GM12872 (cell line): ENCODE results near the gene PRC1.

Experiments used
- CTCF ChIP-seq: IDR thresholded peaks from 3 replicates; pipeline ENCODE4 v1.5.1; 2011; ENCODE audit warnings: low read depth, mild to moderate bottlenecking, low read length, moderate library complexity; ENCODE audit not compliant: insufficient read depth

Gene PRC1

GRCh38 chr15:90936823-90937222, 57.5 kb downstream of the PRC1 start:
- no peak for TF ChIP-seq CTCF

GRCh38 chr15:90934949-90935751, 59.2 kb downstream of the PRC1 start, which contains the start of gene UNC45A:
TSS of gene UNC45A (plus strand) at chr15:90935285. CDS start at chr15:90935325, 40 bp downstream.
- TF ChIP-seq CTCF, result 0 out of 3 replicates have a peak, but pooled peaks have one; percentile 5

- TF ChIP-seq CTCF, result peak; percentile 93
Measured at GRCh38 chr15:90934256-90934948, 59.9 kb downstream of the PRC1 start.

GRCh38 chr15:90933301-90933700, 61.0 kb downstream of the PRC1 start:
- TF ChIP-seq CTCF, result no peak

GRCh38 chr15:90932660-90932991, 61.7 kb downstream of the PRC1 start:
- no peak for TF ChIP-seq CTCF

- peak; percentile 93 for TF ChIP-seq CTCF
Measured at GRCh38 chr15:90931828-90932659, 62.3 kb downstream of the PRC1 start, which contains the start of gene HDDC3. TSS of gene HDDC3 (minus strand) at chr15:90932549. CDS start at chr15:90932540, 9 bp downstream.

- TF ChIP-seq CTCF, result no peak
Measured at GRCh38 chr15:90931575-90931827, 62.8 kb downstream of the PRC1 start.
